Measurements from ENCODE around the gene CCDC88C.

- TF ChIP-seq, protein P1, sequence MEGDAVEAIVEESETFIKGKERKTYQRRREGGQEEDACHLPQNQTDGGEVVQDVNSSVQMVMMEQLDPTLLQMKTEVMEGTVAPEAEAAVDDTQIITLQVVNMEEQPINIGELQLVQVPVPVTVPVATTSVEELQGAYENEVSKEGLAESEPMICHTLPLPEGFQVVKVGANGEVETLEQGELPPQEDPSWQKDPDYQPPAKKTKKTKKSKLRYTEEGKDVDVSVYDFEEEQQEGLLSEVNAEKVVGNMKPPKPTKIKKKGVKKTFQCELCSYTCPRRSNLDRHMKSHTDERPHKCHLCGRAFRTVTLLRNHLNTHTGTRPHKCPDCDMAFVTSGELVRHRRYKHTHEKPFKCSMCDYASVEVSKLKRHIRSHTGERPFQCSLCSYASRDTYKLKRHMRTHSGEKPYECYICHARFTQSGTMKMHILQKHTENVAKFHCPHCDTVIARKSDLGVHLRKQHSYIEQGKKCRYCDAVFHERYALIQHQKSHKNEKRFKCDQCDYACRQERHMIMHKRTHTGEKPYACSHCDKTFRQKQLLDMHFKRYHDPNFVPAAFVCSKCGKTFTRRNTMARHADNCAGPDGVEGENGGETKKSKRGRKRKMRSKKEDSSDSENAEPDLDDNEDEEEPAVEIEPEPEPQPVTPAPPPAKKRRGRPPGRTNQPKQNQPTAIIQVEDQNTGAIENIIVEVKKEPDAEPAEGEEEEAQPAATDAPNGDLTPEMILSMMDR (IDR thresholded peaks at IDR 0.05; ENCODE audit: insufficient read depth, low read depth, low read length): no peak
- TF ChIP-seq EZH2 (IDR thresholded peaks at IDR 0.05; ENCODE audit: insufficient read depth, low read length): no peak
Observed at GRCh38 chr14:91300957-91301356, 116.7 kb downstream of the CCDC88C start.
